CD4-positive, alpha-beta T cell treated with Interleukin-21 for 1 hour (primary cell): ENCODE measurements around the gene MCF2L2.
A peak's percentile ranks its signal among the peaks of the same experiment; 100 is the strongest.

Experiments
- DNase-seq: peaks from one replicate; pipeline ENCODE4 v3.0.0-alpha.2; 2020

MCF2L2 gene

DNA sequence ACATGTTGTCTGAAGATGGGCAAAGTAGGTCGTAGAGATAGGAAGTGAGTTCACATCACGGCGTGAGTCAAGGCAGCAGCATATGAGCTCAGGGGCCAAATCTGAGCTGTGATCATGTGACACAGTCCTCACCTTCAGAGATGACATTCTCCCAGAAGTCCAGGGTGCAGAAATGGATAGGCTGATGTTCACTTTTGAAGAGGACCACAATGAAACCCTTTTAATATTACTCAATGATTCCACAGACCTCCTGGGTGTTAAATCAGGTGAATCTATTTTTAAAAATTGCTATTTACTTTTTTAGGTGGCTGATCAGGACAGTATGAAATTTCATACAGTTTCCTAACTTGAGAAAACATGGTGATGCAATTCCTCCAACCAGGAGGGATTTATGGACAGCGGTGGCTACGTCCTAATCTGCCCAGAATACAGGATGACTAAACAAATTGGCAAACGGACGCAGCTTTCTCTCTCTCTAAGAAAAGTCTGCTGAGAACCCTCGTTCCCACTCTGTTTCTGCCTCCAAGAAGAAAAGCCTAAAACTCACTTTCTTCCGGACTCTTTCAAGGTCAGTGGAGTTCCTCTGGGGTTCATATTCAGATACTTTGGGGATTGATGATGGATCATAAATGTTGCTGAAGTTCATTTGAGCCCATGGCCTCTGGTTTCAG lies 141.0 kb downstream of the MCF2L2 start:
- peak; percentile 20 for DNase-seq

- peak; percentile 95 for DNase-seq
Measured at GRCh38 chr3:183285828-183286457, 142.5 kb downstream of the MCF2L2 start.

DNA sequence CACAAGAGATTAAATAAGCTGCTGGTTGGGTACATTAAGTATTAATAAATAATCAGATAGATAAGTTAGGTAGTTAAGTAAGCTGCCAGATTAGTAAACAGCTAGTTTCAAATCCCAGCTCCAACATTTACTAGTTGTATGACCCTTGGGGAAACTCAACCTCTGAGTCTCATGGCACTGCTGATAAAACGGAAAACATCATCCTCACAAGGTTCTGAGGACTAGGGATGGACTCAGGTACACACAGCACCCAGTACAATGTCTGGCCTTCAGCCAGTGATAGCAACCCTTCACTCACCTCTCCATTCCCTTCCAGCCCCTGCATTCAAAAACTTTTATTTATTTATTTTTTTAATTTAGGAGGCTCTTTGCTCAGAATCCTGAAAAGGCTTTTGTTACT lies 143.1 kb downstream of the MCF2L2 start:
- peak; percentile 10 for DNase-seq

GRCh38 chr3:183284570-183284969 lies 143.8 kb downstream of the MCF2L2 start:
- DNase-seq, result no peak

DNA sequence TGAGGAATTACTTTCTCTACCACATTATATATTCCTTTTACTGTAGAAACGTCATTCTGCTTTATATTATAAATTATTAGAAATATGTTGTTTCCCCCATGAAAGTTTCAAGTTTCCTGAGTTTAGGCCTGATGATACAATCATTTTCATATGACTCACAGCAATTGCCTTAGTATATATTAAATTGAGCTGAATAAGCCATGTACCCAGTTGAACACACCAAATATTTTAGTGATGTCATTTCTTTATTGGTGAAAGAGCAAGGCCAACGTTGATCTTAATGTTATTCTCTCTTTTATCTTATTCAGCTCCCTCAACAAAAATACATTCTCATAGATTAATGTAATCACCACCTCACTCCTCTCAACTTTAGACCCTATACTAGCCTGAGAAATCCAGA lies 144.5 kb downstream of the MCF2L2 start:
- DNase-seq, result no peak

GRCh38 chr3:183281126-183281797 lies 147.2 kb downstream of the MCF2L2 start:
- no peak for DNase-seq

DNA sequence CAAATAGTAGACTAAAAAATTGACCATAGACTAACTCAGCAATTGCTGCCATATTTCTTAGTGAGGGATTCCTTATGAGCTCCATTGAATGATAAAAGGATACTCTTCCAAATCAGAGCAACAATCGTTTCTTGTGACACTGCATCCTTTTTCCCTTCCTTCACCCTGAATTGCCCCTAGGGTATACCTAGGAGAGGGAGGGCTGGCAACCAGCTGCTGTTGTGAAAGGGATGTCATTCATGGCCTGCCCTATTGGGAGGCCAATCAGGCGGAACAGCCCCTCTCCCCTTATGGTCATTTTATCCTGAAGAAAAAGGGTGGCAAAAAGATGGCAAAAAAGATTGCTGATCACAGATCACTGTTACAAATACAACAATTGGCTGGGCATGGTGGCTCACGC lies 149.0 kb downstream of the MCF2L2 start:
- DNase-seq, result no peak

DNA sequence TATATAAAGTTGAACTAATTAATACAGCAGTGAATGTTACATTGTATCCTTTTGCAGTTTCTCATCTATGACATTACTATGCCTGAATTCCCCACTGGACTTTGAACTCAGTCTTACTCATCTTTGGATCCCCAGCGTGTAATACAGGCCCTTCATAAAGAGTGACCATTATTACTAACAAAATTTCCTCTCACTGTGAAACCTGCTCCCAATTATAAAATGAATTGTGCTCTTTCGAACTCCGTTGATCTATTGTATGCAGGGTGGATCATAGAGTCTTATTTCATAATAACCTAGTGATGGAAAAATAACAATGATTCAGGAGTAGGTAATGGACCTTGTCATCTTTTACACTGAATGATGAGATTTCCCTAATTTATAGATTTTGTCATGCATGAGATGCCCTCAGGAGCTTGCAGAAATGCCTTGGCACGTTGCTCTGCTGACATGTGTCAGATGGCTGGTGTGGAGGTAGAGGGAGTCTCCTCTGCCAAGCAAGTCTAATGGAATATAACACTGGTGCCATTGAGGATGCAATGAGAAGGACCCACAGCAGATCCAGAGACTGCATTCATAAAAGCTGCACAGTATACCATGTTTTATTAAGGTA lies 149.8 kb downstream of the MCF2L2 start:
- DNase-seq, result no peak

DNA sequence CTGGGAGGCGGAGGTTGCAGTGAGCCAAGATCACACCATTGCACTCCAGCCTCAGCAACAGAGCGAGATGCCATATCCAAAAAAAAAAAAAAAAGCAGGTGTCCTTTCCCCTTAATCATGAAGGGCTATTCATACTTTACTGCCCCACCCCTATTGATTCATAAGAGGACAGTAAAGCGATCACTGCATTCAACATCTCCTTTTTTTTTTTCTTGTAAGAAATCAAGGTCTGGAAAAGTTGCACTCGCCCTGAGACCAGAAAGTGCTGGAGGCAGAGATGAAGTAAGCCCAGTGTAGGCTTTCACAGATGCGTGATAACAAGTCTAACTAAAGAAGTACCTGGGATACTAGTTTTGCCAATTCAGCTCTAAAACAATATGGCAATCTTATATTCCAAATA lies 151.2 kb downstream of the MCF2L2 start:
- no peak for DNase-seq

DNA sequence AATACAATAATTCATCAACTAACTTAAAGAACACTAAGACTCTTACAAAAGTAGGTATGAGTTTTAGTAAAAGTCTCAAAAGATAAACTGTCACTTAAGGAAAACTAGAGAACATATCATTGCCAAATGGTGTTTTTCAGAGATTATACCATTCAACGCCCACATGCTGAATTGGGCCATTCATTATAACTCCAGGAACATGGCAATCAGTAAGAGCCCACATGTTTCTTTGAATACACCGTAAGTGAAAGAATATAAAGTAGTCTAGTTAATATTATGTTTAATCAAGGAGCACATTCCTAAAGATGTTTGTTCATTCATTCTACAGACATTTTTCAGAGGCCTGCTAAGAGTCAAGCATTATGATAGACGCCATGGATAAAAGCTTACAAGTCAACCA lies 152.5 kb downstream of the MCF2L2 start:
- DNase-seq, result no peak

- no peak for DNase-seq
Measured at GRCh38 chr3:183275418-183275817, 153.0 kb downstream of the MCF2L2 start.

DNA sequence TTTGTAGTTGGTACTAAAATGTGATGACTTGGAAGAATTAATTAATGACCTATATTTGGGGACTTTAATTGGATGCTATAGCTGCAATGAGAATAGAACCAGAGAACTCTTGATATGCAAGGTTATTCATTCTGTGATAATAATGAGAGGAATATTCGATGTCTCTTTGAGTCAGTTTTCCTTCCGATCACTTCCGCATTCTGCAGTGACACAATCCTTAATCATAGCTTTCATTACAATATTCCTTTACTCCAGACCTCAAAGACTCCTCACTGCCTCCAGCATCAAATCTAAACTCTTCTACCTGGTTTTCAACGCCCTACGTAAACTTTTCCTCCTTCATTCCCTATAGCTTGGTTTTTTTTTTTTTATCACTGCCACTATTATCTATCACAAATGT lies 153.8 kb downstream of the MCF2L2 start:
- DNase-seq, result no peak

GRCh38 chr3:183272791-183273190 lies 155.6 kb downstream of the MCF2L2 start:
- DNase-seq, result no peak

DNA sequence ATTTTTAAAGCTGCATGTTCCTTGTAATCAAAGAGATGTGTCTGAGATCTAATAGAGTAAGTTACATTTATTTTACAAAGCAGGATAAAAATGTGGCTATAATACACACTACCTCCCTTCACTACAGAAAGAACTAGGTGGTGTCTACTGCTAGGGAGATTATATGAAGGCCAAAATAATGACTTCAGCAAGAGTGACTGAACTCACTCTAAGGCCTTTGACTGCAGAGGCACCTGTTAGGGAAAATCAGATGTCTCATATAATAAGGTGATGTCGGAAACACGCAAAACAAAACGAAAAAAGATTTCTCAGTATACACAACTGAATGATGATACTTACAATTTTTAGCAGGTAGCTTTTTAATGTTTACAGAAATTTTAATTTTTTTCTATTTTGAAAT lies 156.3 kb downstream of the MCF2L2 start:
- DNase-seq, result no peak

GRCh38 chr3:183270344-183270743 lies 158.1 kb downstream of the MCF2L2 start:
- no peak for DNase-seq

- no peak for DNase-seq
Measured at GRCh38 chr3:183269345-183269744, 159.1 kb downstream of the MCF2L2 start.

- DNase-seq, result no peak
Measured at GRCh38 chr3:183268366-183268765, 160.1 kb downstream of the MCF2L2 start.

GRCh38 chr3:183267140-183267539 lies 161.3 kb downstream of the MCF2L2 start:
- no peak for DNase-seq

- no peak for DNase-seq
Measured at GRCh38 chr3:183266454-183266853, 162.0 kb downstream of the MCF2L2 start.

- no peak for DNase-seq
Measured at GRCh38 chr3:183265834-183266417, 162.5 kb downstream of the MCF2L2 start.

DNA sequence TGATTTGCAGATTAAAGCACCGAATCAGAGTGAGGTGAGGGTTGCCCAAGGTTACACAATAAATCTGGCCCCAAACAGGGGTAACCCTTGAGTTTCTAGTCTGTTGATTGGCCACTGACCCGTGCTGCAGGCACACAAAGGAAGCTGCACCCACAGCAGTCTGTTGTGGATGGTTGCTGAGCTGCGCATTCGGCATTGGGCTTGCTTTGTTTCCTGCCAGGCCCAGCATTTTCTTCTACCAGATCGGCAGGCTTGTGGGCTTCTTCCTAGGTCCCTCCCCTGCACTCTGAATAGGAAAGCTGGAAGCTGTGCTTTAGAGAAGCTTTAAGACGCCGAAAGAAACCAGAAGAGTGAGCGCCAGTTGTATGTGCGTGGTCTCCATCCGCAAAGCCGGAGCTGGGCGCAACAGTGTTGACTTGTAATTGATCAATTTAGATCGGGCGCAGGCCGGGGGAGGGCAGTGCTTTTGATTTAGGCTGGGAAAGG lies 163.2 kb downstream of the MCF2L2 start:
- no peak for DNase-seq

DNA sequence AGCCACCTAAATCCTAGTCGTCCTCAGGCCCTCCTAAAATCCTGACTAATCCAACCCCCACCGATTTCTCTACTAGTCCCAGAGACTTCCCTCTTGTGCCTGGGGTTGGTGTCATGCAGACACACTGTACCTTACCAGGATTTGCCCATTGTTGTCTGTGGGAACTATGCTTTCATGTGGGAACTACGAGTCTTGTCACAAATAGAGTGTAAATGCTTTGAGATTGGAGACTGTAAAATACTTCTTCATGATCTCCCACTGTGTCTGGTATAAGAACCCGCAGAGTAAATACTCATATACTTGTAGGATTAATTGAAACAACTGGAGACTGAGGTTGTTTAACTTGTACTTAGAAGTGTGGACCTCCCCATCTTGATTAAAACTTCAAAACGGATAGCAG lies 164.2 kb downstream of the MCF2L2 start:
- DNase-seq, result no peak

GRCh38 chr3:183262875-183263378 lies 165.5 kb downstream of the MCF2L2 start:
- DNase-seq, result no peak
